Neural progenitor cell (in vitro differentiated cells): Measurements from ENCODE around the gene KCNJ14.

Experiments used
- CTCF ChIP-seq: fragments of 200-600 bp; sonication (generic); IDR thresholded peaks from 2 replicates; pipeline ENCODE4 v1.5.1; 2017; ENCODE audit warnings: antibody characterized with exemption, mild to moderate bottlenecking
- EZH2phosphoT487 ChIP-seq: fragments of 200-600 bp; sonication (generic); IDR thresholded peaks from 2 replicates; pipeline ENCODE4 v1.6.1; 2017; ENCODE audit warnings: antibody characterized with exemption

- no peak for TF ChIP-seq CTCF
- TF ChIP-seq EZH2phosphoT487 = no peak
These were observed 47.1 kb downstream of the KCNJ14 start for GRCh38 chr19:48502350-48503018.
